IPS-15b (cell line): ENCODE data around the gene CPSF7.
"Not testable (repeated sequence)": the region's sequence is repeated elsewhere in the genome, so short reads cannot be mapped to it uniquely, and the experiment has no call there.

Experiments
- H3K27me3 ChIP-seq: one replicate; pipeline ENCODE4 v1.6.1; 2013; ENCODE audit warnings: low read length; ENCODE audit not compliant: control insufficient read depth, insufficient read depth
- H3K36me3 ChIP-seq: one replicate; pipeline ENCODE4 v1.6.1; 2013; ENCODE audit warnings: low read length; ENCODE audit not compliant: control insufficient read depth, insufficient read depth
- H3K4me1 ChIP-seq: one replicate; pipeline ENCODE4 v1.6.1; 2013; ENCODE audit warnings: mild to moderate bottlenecking, low read length; ENCODE audit not compliant: control insufficient read depth, insufficient read depth
- H3K4me3 ChIP-seq: one replicate; pipeline ENCODE4 v1.5.1; 2013; ENCODE audit warnings: low read depth, low read length
- H3K9ac ChIP-seq: one replicate; pipeline ENCODE4 v1.6.1; 2013; ENCODE audit warnings: low read depth, mild to moderate bottlenecking, low read length
- H3K9me3 ChIP-seq: one replicate; pipeline ENCODE4 v1.6.1; 2013; ENCODE audit warnings: mild to moderate bottlenecking, low read length; ENCODE audit not compliant: control insufficient read depth, insufficient read depth

Gene CPSF7

GRCh38 chr11:61406067-61406466 is 23.7 kb downstream of the CPSF7 start:
- no peak overlapping the region for H3K9ac ChIP-seq
- H3K4me1 ChIP-seq: no peaks in the 10 kb centered on the region
- H3K27me3 ChIP-seq: no peaks in the 10 kb centered on the region
- no peaks in the 10 kb centered on the region for H3K9me3 ChIP-seq
- no peak overlapping the region for H3K4me3 ChIP-seq
- peaks cover 29% of the 10 kb centered on the region for H3K36me3 ChIP-seq

GRCh38 chr11:61404641-61405040 is 25.1 kb downstream of the CPSF7 start:
- Histone ChIP-seq H3K4me1 (no peaks in the 10 kb centered on the region), H3K4me3 (no peak overlapping the region), H3K27me3 (no peaks in the 10 kb centered on the region), H3K36me3 (peaks cover 18% of the 10 kb centered on the region), H3K9me3 (no peaks in the 10 kb centered on the region), H3K9ac (no peak overlapping the region)

GRCh38 chr11:61404103-61404502 is 25.7 kb downstream of the CPSF7 start:
- H3K36me3 ChIP-seq: peaks cover 18% of the 10 kb centered on the region

DNA sequence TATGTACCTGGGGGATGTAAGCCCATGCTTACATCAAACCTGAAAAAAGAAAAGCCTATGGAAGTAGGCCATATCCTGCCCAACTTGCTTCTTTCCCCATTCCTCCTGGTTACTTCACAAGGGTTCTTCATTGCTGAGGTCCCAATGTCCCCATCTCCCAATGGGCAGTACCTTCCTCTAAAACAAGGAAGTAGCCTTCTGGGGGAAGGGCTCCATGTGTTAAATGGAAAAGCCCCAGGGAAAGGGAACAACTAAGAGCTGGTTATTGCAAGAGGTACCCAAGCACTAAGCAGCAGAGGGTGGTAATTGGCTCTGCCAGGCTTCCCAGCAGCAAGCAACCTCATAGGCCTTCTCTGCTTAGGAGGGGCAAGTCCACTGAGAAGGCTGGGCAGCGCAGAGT is 26.1 kb downstream of the CPSF7 start:
- no peak overlapping the region for H3K4me3 ChIP-seq
- H3K9ac ChIP-seq: no peak overlapping the region
- peaks cover 18% of the 10 kb centered on the region for H3K36me3 ChIP-seq
- no peaks in the 10 kb centered on the region for H3K27me3 ChIP-seq
- H3K9me3 ChIP-seq: no peaks in the 10 kb centered on the region
- H3K4me1 ChIP-seq: no peaks in the 10 kb centered on the region

More at GRCh38 chr11:61404103-61404502, 25.7 kb downstream of the CPSF7 start:
- Histone ChIP-seq H3K9me3 (no peaks in the 10 kb centered on the region), H3K4me1 (no peaks in the 10 kb centered on the region), H3K27me3 (no peaks in the 10 kb centered on the region), H3K4me3 (no peak overlapping the region), H3K9ac (no peak overlapping the region)

GRCh38 chr11:61401573-61401972 is 28.2 kb downstream of the CPSF7 start:
- no peak overlapping the region for H3K9ac ChIP-seq
- no peaks in the 10 kb centered on the region for H3K9me3 ChIP-seq
- H3K36me3 ChIP-seq: peaks cover 18% of the 10 kb centered on the region
- H3K4me3 ChIP-seq: no peak overlapping the region
- no peaks in the 10 kb centered on the region for H3K27me3 ChIP-seq
- H3K4me1 ChIP-seq: no peaks in the 10 kb centered on the region

DNA sequence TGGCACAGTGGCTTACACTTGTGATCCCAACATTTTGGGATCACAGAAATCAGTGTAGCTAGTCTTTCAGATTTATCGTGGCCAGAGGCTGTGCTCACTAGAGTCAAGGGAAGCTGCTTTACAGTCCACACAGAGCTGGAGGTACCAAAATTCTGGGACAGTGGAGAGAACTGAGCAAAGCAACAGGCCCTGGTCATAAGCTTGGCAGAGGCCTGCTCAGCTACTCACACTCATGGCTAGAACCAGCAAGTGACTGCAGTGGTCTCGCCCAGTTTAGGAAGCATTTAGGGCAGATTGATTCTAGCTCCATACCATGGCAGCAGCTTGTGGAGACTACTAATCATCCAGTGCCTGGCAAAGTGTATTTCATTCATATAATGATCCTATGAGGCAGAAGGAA is 28.6 kb downstream of the CPSF7 start:
- peaks cover 18% of the 10 kb centered on the region for H3K36me3 ChIP-seq
- H3K27me3 ChIP-seq: no peaks in the 10 kb centered on the region
- no peaks in the 10 kb centered on the region for H3K9me3 ChIP-seq
- no peak overlapping the region for H3K4me3 ChIP-seq
- no peak overlapping the region for H3K9ac ChIP-seq
- no peaks in the 10 kb centered on the region for H3K4me1 ChIP-seq

DNA sequence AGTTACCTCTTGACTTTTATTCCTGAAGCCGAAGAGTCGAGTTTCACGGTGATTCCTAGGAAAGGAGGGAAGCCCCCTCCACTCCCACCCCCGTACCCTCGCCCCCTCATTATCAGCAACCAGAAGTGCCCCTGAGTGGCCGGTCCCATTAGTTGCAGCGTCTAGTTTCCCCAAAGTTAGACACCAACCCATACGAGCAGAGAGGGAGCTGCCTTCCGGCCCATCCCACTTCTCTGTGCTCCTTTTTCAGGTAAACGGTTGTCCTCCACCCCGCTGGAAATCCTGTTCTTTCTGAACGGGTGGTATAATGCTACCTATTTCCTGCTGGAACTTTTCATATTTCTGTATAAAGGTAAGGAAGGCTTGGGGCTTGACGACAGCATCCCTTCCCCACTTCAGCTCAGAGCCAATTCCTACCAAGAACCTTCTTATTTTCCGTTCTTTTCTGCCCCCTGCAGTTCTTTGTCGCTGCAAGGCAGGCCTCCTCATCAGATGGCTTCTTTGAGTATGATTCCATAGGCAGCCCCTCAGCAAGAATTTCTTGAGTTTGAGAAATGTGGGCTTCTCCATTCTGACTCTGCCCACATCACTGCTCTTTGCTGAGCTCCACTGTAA is 36.7 kb downstream of the CPSF7 start:
- Histone ChIP-seq H3K4me3 (peak overlapping the region; percentile 96), H3K9me3 (no peaks in the 10 kb centered on the region), H3K27me3 (peaks cover 2% of the 10 kb centered on the region), H3K36me3 (peaks cover 8% of the 10 kb centered on the region), H3K9ac (peak overlapping the region; percentile 92), H3K4me1 (no peaks in the 10 kb centered on the region)

DNA sequence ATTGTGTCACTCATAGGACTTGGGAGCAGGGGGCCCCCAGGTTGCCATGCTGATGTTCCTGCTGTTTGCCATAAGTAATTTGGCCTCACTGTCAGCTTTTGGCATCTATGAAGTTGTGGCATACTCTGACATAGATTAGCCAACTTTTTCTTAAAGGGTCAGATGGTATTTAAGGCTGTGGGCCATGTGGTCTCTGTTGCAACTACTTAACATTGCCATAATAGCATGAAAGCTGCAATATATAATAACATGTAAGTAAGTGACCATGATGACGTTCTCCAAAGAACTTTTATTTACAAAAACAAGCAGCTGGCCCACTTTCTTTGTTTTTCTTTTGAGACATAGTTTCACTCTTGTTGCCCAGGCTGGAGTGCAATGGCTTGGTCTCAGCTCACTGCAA is 39.6 kb downstream of the CPSF7 start:
- Histone ChIP-seq H3K36me3 (peaks cover 2% of the 10 kb centered on the region), H3K4me1 (no peaks in the 10 kb centered on the region), H3K9ac (no peak overlapping the region), H3K4me3 (no peak overlapping the region), H3K27me3 (peaks cover 2% of the 10 kb centered on the region), H3K9me3 (no peaks in the 10 kb centered on the region)

DNA sequence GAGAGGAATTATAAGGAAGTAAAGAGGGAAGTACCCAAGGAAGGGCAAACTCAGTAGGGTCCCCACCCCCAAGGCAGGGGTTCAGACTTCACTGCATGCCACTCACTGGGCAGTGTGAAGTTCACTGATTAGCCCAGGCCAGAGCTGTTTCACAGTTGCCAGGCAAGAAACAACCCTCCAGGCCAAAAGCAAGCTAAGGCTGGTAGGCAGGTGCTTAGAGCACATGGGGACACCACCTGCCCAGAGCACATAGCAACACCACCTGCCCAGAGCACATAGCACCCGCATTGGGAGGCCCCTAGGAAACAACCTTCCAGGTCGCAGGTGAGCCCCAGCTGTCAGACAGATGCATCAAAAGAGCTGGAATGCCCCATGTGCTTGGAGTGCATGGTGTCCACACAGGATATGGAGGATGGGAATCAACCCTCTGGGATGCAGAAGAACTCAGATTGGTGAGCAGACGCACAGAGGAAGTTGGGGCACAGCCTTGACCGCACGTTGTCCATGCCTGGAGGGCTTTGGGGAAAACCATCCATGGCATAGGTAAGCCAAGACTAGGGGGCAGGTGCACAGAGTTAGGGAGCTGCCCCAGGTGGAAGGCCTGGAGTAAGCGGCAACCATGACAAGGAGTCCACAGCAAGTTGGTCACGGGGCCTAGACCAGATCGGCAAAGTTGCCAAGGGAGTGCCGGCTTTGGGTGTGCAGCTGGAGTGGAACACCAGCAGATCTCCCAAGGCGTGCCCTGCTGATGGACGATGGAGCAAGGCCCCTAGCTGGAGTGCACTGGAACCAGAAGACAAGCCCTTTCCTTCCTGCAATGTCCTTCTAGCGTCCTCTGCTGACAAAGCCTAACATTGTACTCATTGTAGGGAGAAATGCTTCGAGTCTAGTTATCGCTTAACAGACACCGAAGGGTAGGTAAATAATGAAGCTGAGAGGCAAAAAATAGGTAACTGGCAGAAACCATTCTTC is 45.2 kb downstream of the CPSF7 start:
- H3K4me3 ChIP-seq: no peak overlapping the region
- peaks cover 2% of the 10 kb centered on the region for H3K27me3 ChIP-seq
- no peak overlapping the region for H3K9ac ChIP-seq
- H3K36me3 ChIP-seq: no peaks in the 10 kb centered on the region
- no peaks in the 10 kb centered on the region for H3K9me3 ChIP-seq
- no peaks in the 10 kb centered on the region for H3K4me1 ChIP-seq

DNA sequence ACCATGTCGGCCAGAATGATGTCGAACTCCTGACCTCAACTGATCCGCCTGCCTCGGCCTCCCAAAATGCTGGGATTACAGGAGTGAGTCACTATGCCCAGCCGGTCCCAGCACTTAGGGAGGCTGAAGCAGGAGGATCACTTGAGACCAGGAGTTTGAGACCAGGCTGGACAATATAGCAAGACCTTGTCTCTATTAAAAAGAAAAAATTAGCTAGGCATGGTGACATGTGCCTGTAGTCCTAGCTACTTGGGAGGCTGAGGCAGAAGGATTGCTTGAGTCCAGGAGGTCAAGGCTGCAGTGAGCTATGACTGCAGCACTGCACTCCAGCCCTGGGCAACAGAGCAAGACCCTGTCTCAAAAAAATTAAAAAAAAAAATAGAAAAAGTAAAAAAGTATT is 45.9 kb downstream of the CPSF7 start:
- H3K36me3 ChIP-seq, H3K4me3 ChIP-seq, H3K27me3 ChIP-seq, H3K4me1 ChIP-seq, H3K9me3 ChIP-seq, H3K9ac ChIP-seq: not testable (repeated sequence)

- Histone ChIP-seq H3K36me3 (no peaks in the 10 kb centered on the region), H3K9ac (no peak overlapping the region), H3K4me1 (no peaks in the 10 kb centered on the region), H3K9me3 (no peaks in the 10 kb centered on the region), H3K4me3 (no peak overlapping the region), H3K27me3 (no peaks in the 10 kb centered on the region)
Observed at GRCh38 chr11:61380884-61381283, 48.9 kb downstream of the CPSF7 start.
